CD4-positive, alpha-beta T cell treated with Interleukin-17A for 4 hours (primary cell): Measurements from ENCODE around the gene DVL1.

Experiments
- DNase-seq: peaks from one replicate; pipeline ENCODE4 v3.0.0-alpha.2; 2020; ENCODE audit warnings: mixed read lengths

Gene DVL1

GRCh38 chr1:1295154-1295923 lies 53.9 kb downstream of the DVL1 start:
- DNase-seq: no peak

- no peak for DNase-seq
Measured at GRCh38 chr1:1294250-1294890, 54.8 kb downstream of the DVL1 start.

GRCh38 chr1:1293263-1294249 lies 55.7 kb downstream of the DVL1 start:
- no peak for DNase-seq

GRCh38 chr1:1292851-1293250 lies 56.4 kb downstream of the DVL1 start:
- DNase-seq: no peak

GRCh38 chr1:1292442-1292779 lies 56.8 kb downstream of the DVL1 start:
- DNase-seq: no peak

- peak; percentile 80 for DNase-seq
Measured at GRCh38 chr1:1291548-1292441, 57.4 kb downstream of the DVL1 start.

GRCh38 chr1:1291023-1291528 lies 58.1 kb downstream of the DVL1 start:
- DNase-seq: no peak

- peak; percentile 70 for DNase-seq
Measured at GRCh38 chr1:1290238-1290731, 58.9 kb downstream of the DVL1 start.

GRCh38 chr1:1287288-1288110 lies 61.7 kb downstream of the DVL1 start:
- DNase-seq: no peak

GRCh38 chr1:1286313-1287261 lies 62.6 kb downstream of the DVL1 start:
- DNase-seq: no peak

- no peak for DNase-seq
Measured at GRCh38 chr1:1285611-1286311, 63.5 kb downstream of the DVL1 start.
